Testis (tissue), 2 donors: ENCODE data around the gene IER3IP1.

ENCODE experiments used
- CTCF ChIP-seq, 3 experiments: fragments of 450-650 bp in 2 of 3; fragments of 200-600 bp in 1 of 3; sonication (generic) in 1 of 3; IDR thresholded peaks; one replicate each; pipeline ENCODE4 v1.5.1; 2016 to 2019; ENCODE audit warnings: antibody characterized with exemption in 3 of 3, mild to moderate bottlenecking in 2 of 3, moderate library complexity in 1 of 3
- POLR2A ChIP-seq: fragments of 450-650 bp; IDR thresholded peaks from one replicate; pipeline ENCODE4 v1.6.1; 2017; ENCODE audit warnings: antibody characterized with exemption, mild to moderate bottlenecking, moderate library complexity

- TF ChIP-seq CTCF (IDR thresholded peaks at IDR 0.05) (no peak), POLR2A (no peak)
These were observed 11.6 kb upstream of the IER3IP1 start for GRCh38 chr18:47187721-47188120.
